Measurements from ENCODE around the gene SLF1.
"Not testable (repeated sequence)": the region's sequence is repeated elsewhere in the genome, so short reads cannot be mapped to it uniquely, and the experiment has no call there.

Gene SLF1
- 19.9 to 26.7 reads per million in 2 experiments for total RNA-seq

DNA sequence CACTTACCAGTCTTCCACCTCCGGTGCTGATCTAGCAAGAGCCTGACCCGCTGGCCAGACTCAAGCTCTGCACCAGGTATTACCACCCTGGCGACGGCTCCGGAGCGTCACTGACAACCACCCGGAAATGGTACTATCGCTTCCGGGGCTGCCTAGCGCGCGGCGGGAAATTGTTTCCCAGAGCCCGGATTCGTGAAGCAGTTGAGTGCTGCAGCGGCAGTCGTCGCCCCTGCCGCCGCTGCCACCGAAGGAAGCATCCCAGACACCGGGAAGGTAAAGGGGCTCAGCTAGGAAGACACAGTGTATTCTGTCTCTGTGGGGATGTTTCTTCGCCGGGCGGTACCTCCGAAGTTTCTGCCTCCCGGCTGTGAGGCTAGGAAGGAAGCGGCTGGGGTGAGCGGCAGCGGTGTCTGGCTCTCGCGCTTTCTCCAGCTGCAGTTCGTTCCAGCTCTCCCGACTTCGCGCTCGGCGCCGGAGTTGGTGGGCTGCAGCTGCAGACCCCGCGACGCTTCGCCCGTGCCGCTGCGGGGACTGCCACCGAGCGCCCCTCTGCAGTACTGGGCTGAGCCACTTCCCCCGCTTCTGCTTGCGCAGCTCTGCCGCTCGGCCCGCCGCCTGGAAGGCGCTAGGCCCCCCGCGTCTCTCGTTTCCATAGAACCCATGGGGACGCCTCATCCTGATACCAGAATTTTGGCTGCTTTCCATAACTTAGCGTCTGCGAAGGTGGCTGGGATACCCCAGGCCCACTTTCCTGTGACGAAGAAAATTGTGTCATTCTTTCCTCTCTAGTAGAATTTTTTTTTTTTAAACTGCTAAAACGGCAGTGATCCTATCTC, at the start of gene SLF1, which contains the start of gene KIAA0825:
Gene SLF1 (plus strand): TSS at position 177 of the 836 bp plus-strand sequence. CDS start 10,142 bp downstream, outside the sequence.
Gene KIAA0825 (minus strand): TSS at position 112 of the 836 bp plus-strand sequence. CDS start 81,478 bp downstream, outside the sequence.
- DNase-seq (ENCODE audit: low read depth) = peak; percentile 75

DNA sequence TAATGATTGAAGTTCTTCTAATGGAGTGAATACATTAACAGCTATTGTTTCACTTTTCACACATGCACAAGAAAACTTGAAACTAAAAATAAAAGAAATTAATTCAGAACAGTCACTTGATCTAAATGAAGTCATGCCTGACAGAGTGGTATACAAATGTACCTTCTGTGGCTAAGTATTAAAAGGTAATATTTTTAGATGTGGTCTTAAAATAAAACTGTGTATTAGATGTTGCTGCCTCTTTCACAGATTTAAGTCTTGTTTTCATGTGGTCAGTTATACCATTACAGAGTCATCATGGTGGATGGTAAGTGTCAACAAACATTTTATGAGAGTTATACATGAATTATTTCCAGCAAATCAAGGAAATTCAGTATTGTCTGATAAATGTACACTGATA, 47.1 kb upstream of the SLF1 start:
- no peak for DNase-seq (ENCODE audit: low read depth)

DNA sequence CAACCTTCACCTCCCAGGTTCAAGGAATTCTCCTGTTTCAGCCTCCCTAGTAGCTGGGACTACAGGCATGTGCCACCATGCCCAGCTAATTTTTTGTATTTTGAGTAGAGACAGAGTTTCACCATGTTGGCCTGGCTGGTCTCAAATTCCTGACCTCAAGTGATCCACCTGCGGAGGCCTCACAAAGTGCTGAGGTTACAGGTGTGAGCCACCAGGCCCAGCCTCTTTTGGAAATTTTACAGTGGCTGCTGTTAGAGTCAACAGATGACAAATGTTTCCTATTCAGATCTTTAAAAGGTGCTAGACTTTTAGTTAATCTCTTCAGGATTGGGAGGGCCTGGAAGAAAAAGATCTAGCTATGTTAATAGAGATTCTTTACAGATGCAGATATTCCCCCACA, 45.1 kb upstream of the SLF1 start:
- not testable (repeated sequence) for DNase-seq (ENCODE audit: low read depth)

- DNase-seq (ENCODE audit: low read depth) = no peak
Observed at GRCh38 chr5:94575196-94575595, 43.3 kb upstream of the SLF1 start.

DNA sequence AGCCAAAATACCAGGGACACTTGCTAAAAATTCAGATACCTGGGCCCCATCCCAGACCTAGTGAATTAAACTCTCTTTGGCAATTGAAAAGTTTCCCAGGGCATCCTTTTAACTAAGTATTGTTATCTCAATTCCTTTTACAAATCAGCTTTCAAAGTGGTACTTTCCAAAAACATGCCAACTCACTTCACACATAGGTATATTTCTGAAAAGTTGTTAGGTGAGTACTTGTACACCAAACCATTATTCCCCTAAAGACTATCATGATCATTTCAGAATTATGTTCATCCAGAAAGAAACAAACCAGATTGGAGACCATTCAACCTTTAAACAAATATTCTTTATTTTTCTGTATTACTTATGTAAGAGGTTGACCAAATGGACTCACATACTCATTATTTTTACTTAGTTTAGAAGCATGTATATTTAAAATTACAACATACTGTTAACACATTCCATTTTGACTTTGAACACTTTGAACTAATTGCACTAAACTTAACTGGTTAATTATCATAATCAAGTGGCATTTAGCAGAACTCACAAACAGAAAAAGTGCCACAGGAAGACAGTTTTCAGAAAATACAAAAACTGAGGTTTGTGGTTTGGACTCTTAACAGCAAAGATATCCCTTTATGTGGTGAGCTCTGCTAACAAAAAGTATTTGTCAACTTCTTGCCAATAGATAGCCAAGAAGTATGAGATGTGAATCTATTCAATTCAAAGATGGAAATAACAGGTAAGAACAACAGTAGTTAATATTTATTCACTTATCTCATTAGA, 40.8 kb upstream of the SLF1 start:
- DNase-seq (ENCODE audit: low read depth) = no peak

GRCh38 chr5:94595281-94595840, 23.1 kb upstream of the SLF1 start:
- no peak for DNase-seq (ENCODE audit: low read depth)

DNA sequence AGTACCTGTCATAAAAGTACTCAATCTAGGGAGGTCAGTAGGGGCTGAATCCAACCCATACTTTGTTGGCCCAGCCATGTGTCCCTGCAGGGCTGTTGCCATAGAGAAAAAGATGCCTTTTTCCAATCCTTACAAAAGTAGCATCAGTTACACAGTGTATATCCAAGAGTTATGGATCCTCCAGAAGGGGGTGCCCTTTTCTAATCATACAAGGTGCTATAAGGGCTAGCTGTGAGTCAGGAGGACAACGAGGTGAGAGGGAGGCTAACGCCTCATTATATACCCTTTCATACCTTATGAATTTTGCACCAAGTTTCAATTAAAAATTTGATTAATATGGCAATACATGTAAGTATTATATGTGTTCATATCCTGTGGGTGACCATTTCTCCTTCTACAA, 4.9 kb upstream of the SLF1 start:
- no peak for DNase-seq (ENCODE audit: low read depth)

DNA sequence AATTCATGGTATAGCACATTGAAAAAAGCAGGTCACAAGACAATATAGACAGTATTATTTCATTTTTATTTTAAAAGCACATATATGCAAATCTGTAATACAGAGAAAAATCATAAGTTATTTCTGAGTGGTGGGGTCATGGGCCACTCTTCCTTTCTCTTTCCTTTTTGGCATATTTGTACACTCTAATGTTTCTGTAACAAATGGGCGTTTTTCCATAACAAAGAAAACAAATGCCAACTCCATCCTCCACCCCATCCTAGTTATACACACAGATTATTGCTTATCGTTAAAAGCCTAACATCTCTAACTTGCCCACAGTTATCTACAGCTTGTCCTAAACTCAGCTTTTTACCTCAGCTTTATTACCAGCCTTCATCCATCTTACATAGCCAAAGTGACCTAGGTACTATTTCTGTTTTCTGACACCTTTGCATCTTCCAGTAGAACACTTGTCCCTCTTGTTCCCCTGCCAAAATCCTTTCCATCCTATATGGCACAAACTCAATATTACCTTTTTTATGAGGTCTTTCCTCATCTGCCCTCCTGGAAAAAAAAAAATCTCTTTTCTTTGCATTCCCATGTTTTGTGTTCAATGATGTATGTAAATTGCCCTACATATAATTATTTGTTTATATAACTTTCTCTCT, 4.2 kb upstream of the SLF1 start:
- DNase-seq (ENCODE audit: low read depth) = no peak

DNA sequence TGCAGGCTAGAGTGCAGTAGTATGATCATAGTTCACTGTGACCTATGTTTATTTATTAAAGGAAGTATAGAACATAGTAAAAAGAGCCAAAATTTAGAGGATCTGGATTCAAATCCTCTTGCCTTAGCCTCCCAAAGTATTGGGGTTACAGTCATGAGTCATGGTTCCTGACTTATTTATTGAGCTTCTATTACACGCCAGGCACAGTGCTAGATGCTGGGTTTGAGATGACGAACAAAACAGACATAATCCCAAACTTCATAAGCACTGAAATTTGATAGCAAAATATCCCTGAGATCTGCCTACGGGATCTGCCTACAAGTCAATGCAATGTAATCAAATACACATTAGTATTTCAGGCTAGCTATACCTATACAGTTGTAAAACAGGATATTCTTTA, 2.6 kb upstream of the SLF1 start:
- DNase-seq (ENCODE audit: low read depth) = no peak

DNA sequence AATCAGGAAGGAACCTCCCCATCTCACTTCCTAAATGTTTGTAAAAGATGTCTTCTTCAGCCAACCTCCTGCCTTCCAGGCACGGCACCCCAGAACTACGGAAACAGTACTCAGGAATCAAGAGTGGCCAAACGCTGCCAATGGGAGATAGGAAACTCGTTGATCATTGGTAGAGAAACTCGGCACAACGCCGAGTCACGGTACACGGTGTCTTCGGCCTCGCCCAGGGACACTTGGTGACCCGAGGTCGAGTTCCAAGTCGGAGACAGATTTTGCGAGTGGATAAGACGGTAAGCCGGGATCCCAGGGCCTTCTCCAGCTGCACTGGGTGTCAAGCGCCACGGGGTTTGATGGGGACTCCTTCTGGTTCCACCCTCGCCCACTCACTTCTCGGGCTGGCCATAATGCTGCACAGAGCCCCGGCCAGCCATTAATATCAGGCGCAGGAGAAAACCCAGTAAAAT, 408 bp upstream of the SLF1 start:
- DNase-seq (ENCODE audit: low read depth) = peak; percentile 0

GRCh38 chr5:94620256-94620655, 1.8 kb downstream of the SLF1 start:
- DNase-seq (ENCODE audit: low read depth) = no peak

GRCh38 chr5:94621763-94622162, 3.3 kb downstream of the SLF1 start:
- DNase-seq (ENCODE audit: low read depth) = no peak

GRCh38 chr5:94623011-94623410, 4.5 kb downstream of the SLF1 start:
- DNase-seq (ENCODE audit: low read depth) = no peak

DNA sequence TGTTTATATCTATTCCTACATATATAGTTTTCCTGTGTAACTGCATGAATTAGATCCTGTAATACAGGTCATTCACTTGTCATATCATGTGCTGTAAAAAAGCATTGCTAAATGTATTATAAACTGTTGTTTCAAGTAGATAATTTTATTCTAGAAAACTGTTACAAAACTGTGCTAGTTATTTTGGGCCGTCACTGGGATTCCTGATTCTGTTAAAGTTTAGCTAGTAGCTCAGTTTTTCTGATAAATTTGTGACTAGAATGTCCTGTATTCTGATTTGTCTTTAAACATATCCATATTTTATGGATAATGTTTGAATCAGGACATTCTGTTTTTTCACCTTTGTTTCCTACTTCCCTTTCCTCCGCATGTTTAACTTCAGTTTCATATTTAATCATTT, 5.4 kb downstream of the SLF1 start:
- no peak for DNase-seq (ENCODE audit: low read depth)

DNA sequence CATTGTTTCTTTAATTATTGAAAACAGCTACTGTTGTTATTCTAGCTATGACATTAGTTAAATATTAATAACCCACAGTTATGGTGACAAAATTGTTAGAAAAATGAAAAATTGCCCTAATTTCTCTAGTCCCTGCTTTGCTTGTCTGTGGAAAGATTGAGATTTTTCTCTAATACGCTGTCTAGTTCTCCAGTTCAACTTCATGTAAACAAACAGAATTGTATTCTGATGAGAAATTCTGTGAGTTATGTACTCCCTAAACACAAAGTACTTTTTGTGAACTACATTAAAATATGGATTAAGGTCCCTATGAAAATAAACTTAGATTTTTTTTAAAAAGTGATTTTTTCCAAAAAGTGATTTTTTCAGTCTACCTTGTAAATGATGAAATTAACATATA, 8.7 kb downstream of the SLF1 start:
- DNase-seq (ENCODE audit: low read depth) = no peak

GRCh38 chr5:94632024-94632423, 13.6 kb downstream of the SLF1 start:
- no peak for DNase-seq (ENCODE audit: low read depth)

DNA sequence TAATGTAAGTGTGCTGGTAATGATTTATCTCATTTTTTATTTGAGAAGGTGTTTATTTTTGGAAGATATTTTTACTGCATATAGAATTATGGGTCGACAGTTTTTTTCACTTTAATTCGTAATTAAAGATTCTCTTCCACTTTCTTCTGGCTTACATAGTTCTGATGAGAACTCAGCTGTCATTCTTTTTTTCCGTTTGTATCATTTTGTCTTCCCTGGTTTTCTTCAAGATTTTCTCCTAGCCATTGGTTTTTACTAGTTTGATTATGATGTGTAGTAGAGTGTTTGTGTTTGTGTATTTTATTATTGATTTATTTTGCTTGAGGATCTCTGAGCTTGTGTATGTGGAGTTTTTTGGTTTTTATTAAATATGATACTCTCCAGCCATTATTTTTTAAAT, 21.7 kb downstream of the SLF1 start:
- no peak for DNase-seq (ENCODE audit: low read depth)

DNA sequence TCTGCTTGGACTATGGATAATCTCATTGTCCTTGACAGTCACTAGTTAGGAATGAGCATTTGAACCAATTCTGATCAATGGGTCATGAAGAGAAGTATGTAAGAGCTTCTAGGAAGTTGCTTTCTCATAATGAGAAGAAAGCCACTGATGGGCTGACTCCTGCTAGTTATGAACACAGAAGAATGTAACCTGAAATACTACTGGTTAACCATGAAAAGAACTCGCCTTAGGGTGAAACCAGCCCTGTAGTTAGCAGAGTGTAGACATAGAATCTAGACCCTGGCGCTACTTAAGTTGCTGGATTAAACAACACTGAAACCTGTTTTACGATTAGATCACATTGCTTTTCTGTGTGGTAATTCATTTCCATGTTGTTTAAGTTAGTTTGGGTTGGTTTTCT, 26.6 kb downstream of the SLF1 start:
- DNase-seq (ENCODE audit: low read depth) = no peak

DNA sequence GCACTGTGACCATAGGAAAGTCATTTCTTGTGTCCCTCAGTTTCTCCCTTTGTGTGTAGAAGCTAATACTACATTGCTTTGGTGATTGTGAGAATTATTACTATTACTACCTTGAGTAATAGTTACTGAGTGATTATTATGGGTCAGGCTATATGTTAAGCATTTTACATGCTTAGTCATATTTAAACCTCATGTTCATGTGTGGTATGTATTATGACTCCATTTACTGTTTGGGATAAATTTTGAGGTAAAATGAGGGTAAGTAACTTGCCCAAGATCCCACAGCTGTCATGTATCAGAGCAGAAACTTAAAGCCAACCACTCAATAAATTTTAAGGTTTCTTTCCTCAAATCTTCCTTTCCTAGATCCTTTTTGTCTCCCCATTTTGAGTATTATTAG, 28.3 kb downstream of the SLF1 start:
- DNase-seq (ENCODE audit: low read depth) = no peak

DNA sequence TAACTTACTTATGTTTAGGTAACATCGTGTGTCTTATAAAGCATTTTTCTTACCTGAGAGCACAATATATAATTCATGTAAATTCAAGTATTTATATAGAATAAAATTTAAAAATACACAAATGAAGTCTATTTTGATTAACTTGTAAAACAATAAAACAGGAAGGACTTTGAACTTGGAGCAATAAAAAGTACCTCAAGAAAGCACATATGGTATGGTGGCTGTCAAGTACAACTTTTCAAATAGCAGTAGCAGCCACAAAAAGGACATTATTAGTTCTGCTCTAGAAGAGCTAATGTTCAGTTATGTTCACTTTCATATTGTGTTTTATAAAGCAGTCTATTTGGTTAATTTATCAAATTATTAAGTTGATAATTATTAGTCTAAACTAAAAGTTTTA, 31.4 kb downstream of the SLF1 start:
- no peak for DNase-seq (ENCODE audit: low read depth)

DNA sequence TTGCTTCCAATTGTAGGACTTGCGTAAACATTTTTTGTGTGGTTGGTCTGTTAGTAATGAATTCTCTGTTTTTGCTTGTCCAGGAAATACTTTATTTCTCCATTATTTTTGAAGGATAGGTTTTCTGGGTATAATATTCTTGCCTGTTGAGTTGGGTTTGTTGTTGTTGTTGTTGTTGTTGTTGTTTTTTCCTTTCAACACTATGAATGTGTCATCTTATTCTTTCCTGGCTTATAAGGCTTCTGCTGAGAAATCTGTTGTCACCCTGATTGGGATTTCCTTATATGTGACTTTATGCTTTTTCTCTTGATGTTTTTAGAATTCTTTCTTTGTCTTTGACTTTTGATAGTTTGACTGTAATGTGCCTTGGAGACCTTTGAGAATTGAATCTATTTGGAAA, 39.8 kb downstream of the SLF1 start:
- DNase-seq (ENCODE audit: low read depth) = no peak

- DNase-seq (ENCODE audit: low read depth) = no peak
Observed at GRCh38 chr5:94660506-94660905, 42.0 kb downstream of the SLF1 start.

Measured in T follicular helper cell (primary cell).